Measurements from ENCODE around the gene LRRC27.

LRRC27 gene

DNA sequence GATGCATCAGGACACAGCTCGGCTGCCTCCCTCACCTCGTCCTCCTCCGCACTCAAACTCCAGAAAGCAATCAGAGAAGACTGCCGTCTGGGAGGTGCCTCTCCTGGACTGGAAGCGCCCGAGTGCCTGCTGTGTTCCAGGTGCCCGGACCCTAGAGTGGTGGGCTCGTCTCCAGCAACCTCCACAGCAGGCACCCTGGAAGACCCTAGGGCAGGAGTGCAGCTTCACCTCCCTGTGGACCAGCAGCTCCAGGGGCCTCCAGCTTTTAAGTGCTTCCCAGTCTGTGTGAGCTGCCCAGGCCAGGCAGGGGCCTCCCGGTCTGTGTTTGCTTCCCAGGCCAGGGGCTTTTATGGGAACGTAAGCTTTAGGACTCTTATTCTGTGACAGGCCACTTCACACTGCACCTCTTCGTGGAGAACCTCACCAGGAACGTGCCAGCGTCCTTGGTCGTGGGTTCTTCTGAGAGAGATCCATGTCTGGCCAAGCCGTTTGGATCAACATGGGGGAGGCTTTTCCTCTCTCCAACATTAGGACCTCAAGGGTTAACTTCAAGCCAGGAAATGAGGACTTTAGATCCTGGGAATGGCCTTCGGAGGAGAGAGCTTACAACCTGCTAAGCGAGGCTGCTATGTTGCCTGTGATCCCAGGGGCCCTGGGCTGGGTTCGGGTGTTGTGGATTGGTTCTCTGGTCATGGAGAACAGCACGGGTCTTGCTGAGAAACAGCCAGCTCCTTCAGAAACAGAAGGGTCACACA is 59.1 kb downstream of the LRRC27 start:
- no peak for DNase-seq (ENCODE audit: low spot score)

DNA sequence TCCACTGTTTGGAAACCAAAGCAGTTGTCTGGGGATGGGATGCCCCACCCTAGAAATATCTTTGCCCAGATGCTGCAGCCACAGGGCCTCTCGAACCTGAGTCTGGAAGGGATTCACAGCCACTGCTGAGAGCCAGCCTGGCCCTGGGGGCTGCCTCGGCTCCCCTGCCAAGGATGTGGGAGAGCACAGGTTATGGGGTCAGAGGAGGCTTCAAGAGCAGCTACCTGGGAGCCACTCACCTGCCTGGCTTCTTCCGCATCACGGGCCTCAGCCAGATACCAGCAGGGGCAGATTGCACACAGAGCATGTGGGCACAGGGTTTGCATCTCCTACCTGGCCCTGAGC is 59.7 kb downstream of the LRRC27 start:
- no peak for DNase-seq (ENCODE audit: low spot score)

- DNase-seq (ENCODE audit: low spot score), result no peak
These were observed 60.3 kb downstream of the LRRC27 start for GRCh38 chr10:132392184-132392800.

- DNase-seq (ENCODE audit: low spot score), result no peak
These were observed 61.1 kb downstream of the LRRC27 start for GRCh38 chr10:132392811-132393694.

DNA sequence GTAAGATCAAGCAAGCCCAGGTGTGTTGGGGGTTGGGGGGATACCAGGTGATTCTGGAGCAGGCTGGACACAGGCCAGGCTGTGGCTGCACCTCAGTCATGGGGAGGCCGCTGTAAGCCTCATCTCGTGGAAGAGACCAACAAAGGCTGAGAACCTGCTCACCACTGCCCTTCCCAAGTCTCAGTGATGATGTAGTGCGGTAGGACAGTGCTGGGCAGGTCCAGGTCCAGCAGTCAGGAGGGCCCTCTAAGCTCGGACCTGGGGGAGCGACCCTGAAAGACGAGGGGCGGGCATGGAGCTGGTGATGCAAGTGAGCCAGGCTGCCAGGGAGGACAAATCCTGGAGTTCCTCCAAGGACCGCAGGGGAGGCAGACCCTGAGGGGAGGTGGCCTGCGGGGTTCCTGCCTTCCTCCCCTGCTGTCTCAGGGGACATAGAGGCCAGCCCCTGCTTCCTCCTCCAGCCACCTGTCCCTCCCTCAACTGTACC is 61.7 kb downstream of the LRRC27 start:
- DNase-seq (ENCODE audit: low spot score), result no peak

GRCh38 chr10:132394201-132394811 is 62.3 kb downstream of the LRRC27 start:
- DNase-seq (ENCODE audit: low spot score), result no peak

- no peak for DNase-seq (ENCODE audit: low spot score)
These were observed 63.1 kb downstream of the LRRC27 start for GRCh38 chr10:132394936-132395703.

DNA sequence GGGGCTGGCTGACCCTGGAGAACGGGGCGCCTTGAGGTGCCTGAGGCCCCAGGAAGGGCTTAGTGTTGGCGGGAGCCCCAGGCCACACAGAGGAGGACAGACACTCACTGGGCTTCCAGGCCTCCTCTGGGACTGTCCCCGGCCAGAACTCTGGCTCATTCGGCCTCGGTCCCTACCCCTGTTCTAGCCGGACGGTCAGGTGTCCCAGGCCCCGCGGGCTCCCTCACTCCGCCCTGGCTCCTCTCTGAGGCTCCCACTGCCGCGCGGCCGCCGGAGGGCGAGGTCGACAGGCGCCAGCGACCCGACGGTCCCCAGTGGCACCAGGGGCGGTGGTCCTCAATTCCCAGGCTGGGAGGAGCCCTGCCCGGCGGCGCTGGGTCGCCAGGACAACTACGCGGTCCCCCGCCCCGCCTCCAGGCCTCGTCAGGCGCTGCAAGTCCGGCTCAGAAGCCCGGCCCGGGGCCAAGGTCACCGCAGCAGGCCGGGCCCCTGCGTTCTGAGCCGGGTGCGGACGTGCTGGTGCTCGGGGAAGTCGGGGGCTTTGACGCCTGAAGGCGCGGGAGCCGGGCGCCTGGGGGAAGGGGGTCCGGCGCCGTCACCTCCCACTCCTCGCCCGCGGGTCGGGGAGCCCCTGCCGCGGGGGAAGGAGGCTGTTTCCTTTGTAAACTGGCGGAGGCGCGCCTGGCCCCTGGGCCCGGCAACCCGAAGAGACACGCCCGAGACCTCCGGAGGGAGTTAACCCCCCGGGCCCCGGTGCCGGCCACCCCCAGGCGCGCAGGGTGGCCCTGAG is 63.9 kb downstream of the LRRC27 start:
- DNase-seq (ENCODE audit: low spot score), result no peak

DNA sequence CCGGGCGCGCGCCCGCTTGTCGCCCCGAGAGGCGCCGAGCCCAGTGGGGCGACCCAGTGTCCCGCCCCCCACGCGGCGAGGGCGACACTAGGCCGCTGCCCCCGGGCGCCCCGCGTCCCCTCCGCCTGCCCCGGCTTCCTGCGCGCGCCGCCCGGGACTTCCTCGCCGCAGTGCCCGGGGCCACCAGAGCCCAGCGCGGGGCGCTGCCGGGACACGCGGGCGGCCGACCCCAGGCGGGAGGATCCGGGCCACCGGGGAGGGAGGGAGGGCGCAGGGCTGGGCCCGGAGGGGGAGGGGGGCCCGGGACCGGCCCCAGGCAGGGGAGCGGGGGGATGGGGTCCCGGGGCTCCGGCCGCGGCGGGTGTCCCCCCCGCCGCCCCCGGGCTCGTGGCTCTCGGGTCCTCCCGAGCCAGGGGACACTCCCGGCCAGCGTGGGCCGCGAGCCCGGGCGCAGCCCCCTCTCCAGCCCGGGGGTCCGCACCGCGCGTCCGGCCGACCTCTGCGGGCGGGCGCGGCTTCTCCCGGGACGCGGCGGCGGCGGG is 64.6 kb downstream of the LRRC27 start:
- no peak for DNase-seq (ENCODE audit: low spot score)

DNA sequence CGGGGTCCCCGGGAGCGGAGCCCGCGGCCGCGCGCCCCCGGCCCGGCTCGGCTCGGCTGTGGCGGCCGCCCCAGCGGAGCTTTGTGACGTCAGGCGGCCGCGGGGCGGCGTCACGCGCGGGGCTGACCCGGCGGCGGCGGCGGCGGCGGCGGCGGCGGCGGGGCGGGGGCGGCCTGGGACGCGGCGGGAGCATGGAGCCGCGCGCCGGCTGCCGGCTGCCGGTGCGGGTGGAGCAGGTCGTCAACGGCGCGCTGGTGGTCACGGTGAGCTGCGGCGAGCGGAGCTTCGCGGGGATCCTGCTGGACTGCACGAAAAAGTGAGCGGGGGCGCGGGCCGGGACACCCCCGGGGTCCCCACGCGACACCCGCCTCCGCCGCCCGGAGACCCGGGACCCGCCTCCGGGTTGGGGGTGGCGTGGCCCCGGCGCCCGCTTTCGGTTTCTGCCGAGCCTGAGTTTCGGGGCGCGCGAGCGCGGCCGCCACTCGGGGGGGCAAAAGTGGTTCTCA is 65.1 kb downstream of the LRRC27 start, which contains the start of gene PWWP2B:
TSS of gene PWWP2B (plus strand) at position 165 of the 506 bp plus-strand sequence. CDS start at position 192, 27 bp downstream.
- no peak for DNase-seq (ENCODE audit: low spot score)

- no peak for DNase-seq (ENCODE audit: low spot score)
These were observed 65.9 kb downstream of the LRRC27 start for GRCh38 chr10:132397671-132398565.

DNA sequence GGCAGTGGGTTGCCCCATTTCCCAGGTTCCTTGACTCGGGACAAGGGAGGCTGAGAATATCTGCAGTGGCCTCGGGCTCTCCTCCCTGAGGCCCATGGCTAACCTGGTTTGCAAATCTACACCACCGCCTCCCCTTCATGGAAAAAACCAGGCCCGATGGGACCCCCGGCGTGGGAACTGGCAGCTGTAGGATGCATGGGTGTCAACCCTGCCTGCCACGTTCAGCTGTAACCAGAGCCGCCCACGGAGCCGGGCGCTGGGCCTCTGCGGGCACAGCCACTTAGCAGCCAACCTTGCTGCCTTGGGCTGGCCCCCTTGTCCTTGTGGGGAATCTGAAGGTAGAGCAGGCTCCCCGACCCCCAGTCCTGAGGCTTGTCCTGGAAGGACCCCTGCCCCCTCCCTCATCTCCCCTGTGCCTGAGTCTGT is 66.6 kb downstream of the LRRC27 start:
- DNase-seq (ENCODE audit: low spot score), result no peak

DNA sequence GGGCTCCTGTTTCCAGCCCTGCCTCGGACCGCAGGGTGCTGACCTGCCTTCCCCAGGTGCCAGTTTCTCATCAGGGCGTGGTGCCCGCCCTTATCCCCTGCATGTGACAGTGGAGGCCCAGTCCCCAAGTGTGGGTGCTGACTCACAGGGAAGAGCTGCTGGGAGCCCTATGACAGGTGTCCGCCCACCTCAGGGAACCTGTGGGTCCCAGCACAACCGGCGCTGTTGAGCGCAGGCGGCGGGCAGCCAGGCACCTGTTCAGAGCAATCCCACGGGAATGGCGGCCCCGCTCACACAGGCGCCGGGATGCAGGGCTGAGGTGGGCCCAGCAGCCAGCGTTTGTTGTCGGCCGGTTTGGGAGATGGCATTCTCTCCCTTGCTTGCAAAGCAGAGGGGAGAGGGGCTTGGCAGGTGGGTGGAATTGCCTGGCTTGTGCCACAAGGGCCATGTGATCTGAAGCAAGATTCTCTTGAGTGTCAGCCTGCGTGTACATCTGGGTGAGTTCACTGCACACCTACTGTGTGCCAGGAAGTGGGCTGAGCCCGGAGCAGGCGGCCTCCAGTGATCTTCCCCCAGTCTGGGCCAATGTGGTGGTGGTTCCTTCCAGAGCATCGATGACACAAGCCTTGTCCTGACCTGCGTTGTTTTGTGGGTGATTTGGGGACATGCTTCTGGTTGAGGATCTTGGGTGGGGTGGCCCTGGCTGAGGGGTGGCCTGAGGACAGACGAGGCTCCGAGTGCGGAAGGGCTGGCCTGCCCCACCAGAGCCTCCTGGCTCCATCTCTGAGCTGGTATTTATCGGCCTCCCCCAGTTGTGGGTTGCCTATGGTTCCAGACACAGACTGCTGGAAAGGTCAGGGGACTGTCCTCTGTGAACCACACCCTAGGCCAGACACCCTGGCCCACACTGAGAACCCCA is 67.4 kb downstream of the LRRC27 start:
- no peak for DNase-seq (ENCODE audit: low spot score)

DNA sequence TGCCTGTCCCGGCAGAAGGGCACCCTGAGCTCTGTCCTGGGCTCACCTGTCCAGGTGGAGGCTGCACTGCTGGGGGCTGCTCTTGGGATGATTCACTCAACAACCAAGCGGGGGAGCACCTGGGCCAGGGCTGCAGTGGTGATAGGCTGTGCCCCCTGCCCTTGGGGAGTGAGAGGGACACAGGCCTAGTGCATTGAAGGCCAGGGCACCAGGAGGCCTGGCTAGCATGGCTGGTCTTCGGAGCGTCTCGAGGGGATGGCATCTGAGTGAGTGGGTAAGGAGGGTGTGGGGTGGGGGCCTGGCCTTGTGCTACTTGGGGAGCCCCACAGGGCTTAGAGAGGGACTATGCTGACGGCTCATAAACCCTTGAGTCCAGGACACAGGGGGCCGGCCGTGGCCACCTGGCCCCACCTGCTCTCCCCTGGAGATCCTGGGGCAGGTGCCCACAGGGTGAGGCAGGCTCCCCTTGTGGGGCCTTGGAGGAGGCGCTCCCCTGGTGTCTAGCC is 68.1 kb downstream of the LRRC27 start:
- no peak for DNase-seq (ENCODE audit: low spot score)

GRCh38 chr10:132400547-132401151 is 68.7 kb downstream of the LRRC27 start:
- DNase-seq (ENCODE audit: low spot score), result no peak

GRCh38 chr10:132401401-132402118 is 69.6 kb downstream of the LRRC27 start:
- DNase-seq (ENCODE audit: low spot score), result no peak

All from hematopoietic multipotent progenitor cell treated with erythropoietin and hydrocortisone succinate and interleukin-3 and kit ligand, for 17 days (in vitro differentiated cells).